ENCODE measurements around the gene LRRC74B.
"Not testable (repeated sequence)": the region's sequence is repeated elsewhere in the genome, so short reads cannot be mapped to it uniquely, and the experiment has no call there.

Gene LRRC74B

DNA sequence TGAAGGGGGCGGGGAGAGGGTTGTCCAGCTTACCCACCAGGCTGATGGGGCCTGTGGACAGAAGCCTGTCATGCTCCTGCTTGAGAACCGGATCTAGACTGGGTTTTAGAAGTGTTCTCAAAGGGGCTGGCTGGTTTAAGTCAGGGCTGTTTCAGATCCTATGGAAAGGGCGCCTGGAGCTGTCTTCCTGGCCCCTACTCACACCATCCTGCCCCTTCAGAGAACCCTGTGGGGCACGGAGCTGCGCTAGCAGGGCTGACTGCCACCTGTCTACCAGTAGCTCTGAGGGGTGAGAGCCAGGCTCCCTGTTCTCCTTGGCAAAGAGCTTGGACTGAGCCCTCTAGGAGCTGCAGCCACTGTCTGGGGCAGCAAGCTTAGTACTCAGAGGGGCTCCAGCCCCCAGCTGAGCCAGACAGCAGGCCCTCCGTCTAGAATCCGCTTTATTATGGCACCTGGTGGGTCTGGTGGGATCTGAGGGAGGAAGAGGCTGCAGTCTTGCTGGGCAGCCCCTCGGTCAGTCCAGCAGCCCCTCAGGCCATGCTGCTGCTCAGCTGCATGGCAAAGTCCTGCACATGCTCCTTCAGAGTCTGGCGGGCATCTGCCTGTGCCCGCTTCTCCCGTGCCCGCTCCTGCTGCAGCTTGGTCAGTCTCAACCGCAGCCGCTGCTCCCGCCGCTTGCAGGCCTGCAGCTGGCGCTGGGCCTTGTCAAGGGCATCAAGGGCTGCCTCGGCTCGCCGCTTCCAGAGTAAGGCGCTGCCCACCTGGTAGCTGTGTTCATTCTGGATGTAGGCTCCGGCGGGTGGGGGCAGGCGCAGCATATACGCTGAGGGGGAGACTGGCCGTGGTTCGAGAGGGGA lies 46.2 kb upstream of the LRRC74B start:
- no peak overlapping the region for H3K4me3 ChIP-seq (ENCODE audit: control insufficient read depth, low read depth, low read length)
- TF ChIP-seq, protein P1, sequence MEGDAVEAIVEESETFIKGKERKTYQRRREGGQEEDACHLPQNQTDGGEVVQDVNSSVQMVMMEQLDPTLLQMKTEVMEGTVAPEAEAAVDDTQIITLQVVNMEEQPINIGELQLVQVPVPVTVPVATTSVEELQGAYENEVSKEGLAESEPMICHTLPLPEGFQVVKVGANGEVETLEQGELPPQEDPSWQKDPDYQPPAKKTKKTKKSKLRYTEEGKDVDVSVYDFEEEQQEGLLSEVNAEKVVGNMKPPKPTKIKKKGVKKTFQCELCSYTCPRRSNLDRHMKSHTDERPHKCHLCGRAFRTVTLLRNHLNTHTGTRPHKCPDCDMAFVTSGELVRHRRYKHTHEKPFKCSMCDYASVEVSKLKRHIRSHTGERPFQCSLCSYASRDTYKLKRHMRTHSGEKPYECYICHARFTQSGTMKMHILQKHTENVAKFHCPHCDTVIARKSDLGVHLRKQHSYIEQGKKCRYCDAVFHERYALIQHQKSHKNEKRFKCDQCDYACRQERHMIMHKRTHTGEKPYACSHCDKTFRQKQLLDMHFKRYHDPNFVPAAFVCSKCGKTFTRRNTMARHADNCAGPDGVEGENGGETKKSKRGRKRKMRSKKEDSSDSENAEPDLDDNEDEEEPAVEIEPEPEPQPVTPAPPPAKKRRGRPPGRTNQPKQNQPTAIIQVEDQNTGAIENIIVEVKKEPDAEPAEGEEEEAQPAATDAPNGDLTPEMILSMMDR (conservative IDR thresholded peaks at IDR 0.05; ENCODE audit: control insufficient read depth, insufficient read depth, low read depth, low read length), result no peak
- DNase-seq (ENCODE audit: low read depth), result no peak

DNA sequence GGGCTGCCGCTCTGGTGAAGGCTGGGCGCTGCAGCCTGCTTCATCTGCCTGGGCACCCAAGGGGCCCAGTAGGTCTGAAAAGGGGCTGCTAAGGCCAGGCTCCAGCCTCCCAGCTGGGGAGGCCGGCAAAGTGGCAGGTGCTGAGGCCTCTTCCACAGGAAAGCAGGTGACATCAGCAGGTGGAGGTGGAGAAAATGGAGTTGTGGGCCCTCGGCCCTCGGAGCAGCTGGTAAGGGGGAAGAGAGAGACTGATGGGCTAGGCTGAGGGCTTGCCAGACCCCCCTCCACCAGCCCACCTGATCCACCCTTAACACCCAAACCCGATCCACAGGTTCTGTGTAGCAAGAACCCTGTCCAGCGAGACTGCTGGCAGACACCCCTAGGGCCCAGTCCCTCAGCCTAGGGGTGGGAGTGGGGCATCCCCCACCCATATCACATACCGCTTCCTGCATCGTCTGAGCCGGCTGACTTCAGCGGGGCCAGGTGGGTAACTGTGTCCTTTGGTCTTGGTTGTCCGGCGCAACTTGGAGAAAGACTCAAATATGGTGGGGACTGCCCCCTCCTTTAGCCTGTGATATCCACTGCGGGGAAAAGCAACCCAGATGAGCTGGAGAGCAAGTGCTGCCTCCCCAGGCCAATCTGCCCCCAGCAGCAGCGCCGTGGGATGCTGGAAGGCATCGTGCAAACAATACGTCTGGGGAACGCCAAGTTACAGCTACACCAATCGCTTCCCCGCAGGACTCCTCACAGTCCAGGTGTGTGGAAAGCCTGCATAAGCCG lies 45.3 kb upstream of the LRRC74B start:
- DNase-seq (ENCODE audit: low read depth), result no peak
- TF ChIP-seq, protein P1 (conservative IDR thresholded peaks at IDR 0.05; ENCODE audit: control insufficient read depth, insufficient read depth, low read depth, low read length), result no peak
- peak overlapping the region; percentile 85 for H3K4me3 ChIP-seq (ENCODE audit: control insufficient read depth, low read depth, low read length)

DNA sequence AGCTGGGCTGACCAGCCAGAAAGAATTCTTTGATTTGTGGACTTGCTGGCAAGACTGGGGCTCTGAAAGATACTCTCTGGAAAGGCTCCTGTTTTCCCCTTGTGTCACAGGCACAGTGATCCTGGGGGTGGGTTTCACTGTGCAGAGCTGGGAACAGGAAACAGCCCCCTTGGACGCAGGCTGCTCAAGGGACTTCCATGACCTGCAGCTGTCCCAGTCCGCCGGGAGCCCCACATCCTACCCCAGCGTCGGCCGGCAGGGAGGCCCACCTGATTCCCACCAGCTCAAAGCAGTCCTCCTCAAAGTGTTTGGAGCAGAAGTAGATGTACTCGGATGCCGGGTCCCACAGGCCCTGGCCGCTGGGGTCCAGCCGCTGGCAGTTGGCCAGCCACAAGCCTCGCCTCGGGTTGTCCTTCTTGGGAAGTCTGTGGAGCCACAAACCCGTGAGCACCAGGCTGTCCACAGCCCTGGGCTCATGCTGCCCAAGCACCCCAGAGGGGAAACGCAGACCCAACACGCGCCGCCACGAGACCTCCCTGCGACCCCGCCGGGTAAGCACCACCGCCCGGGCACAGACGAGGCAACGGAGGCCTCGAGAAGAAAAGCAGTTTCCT lies 44.7 kb upstream of the LRRC74B start:
- TF ChIP-seq, protein P1 (conservative IDR thresholded peaks at IDR 0.05; ENCODE audit: control insufficient read depth, insufficient read depth, low read depth, low read length), result no peak
- peak overlapping the region; percentile 85 for H3K4me3 ChIP-seq (ENCODE audit: control insufficient read depth, low read depth, low read length)
- no peak for DNase-seq (ENCODE audit: low read depth)

DNA sequence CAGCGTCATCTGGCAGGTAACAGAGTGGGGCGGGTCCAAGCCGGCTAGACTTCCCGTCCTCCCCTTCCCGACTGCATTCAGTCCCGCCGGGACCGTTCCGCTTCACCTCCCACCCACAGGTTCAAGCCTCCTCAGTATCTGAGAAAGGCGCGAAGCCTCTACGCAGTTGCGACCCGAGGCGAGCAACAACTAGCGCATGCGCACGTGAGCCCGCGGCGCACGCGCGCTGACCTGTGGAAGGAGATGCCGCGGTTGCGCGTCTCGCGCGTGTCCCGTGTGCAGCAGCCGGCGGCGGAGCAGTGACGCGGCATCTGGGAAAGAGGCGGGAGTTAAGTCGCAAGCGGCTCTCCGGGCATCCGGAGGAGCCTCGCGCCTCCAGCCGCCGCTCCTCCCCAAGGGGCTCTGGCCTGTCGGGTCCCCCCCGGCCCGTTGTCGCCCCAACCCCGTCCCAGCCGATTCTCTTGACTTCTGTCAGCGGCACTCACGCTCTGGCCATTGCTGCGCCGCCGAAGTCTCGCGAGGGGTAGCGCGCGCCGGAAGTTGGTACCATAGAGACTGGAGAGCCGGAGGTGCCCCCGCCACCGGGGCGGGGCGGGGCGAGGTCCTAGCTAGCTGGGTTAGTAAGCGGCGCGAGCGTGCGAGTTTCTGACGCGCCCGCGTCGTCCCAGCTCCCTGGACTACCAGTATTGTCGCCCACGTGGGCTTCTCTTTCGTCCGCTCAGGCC lies 44.0 kb upstream of the LRRC74B start, which contains the start of gene THAP7:
THAP7 (minus strand) TSS at position 518 of the 725 bp plus-strand sequence; CDS start at position 311, 207 bp downstream.
- TF ChIP-seq, protein P1 (conservative IDR thresholded peaks at IDR 0.05; ENCODE audit: control insufficient read depth, insufficient read depth, low read depth, low read length), result no peak
- peak; percentile 90 for DNase-seq (ENCODE audit: low read depth)
- peak within 1 kb of the TSS; percentile 85 for H3K4me3 ChIP-seq (ENCODE audit: control insufficient read depth, low read depth, low read length)

DNA sequence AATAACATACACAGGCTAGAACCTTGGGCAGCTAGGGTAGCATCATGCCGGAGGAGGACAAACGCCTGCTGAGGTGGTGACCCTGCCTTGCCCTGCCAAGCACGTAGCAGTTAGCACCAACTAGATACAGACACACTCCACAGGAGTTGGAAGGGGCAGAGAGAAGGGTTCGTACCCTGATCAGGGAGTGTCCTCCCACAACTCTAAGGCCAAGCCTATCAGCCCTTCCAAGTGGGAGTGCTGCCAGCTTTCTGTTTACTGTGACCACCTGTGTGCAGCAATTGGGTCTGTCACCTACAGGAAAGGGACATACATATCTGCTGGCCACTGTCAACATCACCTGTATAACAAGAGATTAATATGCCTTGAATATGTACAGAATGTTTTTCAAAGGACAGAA lies 42.0 kb upstream of the LRRC74B start:
- TF ChIP-seq, protein P1 (conservative IDR thresholded peaks at IDR 0.05; ENCODE audit: control insufficient read depth, insufficient read depth, low read depth, low read length), result no peak
- no peak overlapping the region for H3K4me3 ChIP-seq (ENCODE audit: control insufficient read depth, low read depth, low read length)
- no peak for DNase-seq (ENCODE audit: low read depth)

DNA sequence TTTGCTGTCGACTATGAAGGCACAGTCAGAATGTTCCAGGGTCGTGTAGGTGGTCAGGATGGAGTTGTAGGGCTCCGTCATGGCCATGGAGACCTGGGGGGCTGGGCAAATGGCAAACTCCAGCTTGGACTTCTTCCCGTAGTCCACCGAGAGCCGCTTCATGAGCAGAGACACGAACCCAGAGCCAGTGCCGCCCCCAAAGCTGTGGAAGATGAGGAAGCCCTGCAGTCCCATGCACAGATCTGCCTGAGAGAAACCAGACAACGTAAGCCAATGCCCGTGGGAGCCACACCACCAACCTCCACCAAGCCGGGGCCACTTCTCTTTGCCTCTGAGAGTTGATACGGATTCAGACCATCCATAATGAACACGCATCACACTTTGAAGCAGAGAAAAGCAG lies 36.5 kb upstream of the LRRC74B start:
- not testable (repeated sequence) for DNase-seq (ENCODE audit: low read depth); H3K4me3 ChIP-seq (ENCODE audit: control insufficient read depth, low read depth, low read length)
